Measurements from ENCODE around the gene VPS39. TPM values are rescaled to one million over a fixed set of nuclear protein-coding genes. Genes with fewer than 3 reads are reported as not detected.

The VPS39 gene
- polyA plus RNA-seq, 1 of the 3 experiments (the other 2 are of a cell fraction) = 61.1 TPM

DNA sequence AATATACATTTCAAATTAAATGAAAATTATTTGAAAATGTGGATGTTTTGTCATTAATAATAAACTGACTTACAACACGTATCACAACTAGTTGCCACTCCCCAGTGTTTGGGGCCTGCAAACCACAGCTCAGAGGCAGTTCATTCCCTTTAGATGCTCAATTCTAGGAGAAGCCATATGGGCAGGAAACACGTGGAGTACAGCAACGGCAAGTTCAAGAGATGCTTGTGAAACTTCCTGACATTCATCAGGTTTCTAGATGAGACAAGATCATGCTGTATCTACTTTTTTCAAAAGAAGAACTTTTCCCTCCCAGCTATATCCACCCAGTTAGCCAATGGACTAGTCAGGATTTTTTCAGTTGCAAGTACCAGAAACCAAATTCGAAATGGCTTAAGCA lies 96.2 kb downstream of the VPS39 start:
- CTCF ChIA-PET = interaction anchor here (3.6 kb wide), 1 partner anchor 26 kb away, joined by 12 read pairs; no protein-coding TSS in a partner anchor

More for the DNA sequence above, 96.2 kb downstream of the VPS39 start:
- Histone ChIP-seq H3K9ac (no peak overlapping the region), H4K20me1 (ENCODE audit: insufficient read depth) (no peaks in the 10 kb centered on the region), H3F3A (replicated peaks; ENCODE audit: insufficient read depth) (no peaks in the 10 kb centered on the region), H3K36me3 (replicated peaks in 1 of 2; ENCODE audit: control insufficient read depth in 1 of 2, insufficient read depth in 2 of 2, low read length in 1 of 2) (no peaks in the 10 kb centered on the region), H3K27ac (ENCODE audit: low read depth in 2 of 2, low read length in 1 of 2) (no peak overlapping the region), H3K4me1 (ENCODE audit: control insufficient read depth in 1 of 2, insufficient read depth in 2 of 2, low read depth in 1 of 2, low read length in 1 of 2) (peaks cover 0 to 4% of the 10 kb centered on the region in 2 experiments; a peak in 1 of 4 replicates), H3K9me2 (no peaks in the 10 kb centered on the region), H3K27me3 (ENCODE audit: insufficient read depth) (no peaks in the 10 kb centered on the region; the same call in 1 of the 2 replicates), H2AFZ (ENCODE audit: low read depth) (no peak overlapping the region), H3K4me3 (ENCODE audit: low read depth in 2 of 2, low read length in 1 of 2) (no peak overlapping the region), H3K79me2 (ENCODE audit: insufficient read depth) (no peaks in the 10 kb centered on the region), H3K4me2 (no peak overlapping the region), H3K9me3 (no peaks in the 10 kb centered on the region)
- TF ChIP-seq MEF2A (IDR thresholded peaks at IDR 0.05; ENCODE audit: borderline replicate concordance, low read depth) (no peak), NRF1 (IDR thresholded peaks at IDR 0.05; ENCODE audit: low read depth, low read length) (no peak), TEAD4 (IDR thresholded peaks at IDR 0.05; ENCODE audit: borderline replicate concordance, insufficient read depth) (no peak), POLR2AphosphoS5 (IDR thresholded peaks at IDR 0.05; ENCODE audit: low read depth, low read length) (no peak), USF1 (IDR thresholded peaks at IDR 0.05; ENCODE audit: borderline replicate concordance, low read depth) (no peak), FOXM1 (IDR thresholded peaks at IDR 0.05; ENCODE audit: low read depth) (no peak), REST (IDR thresholded peaks at IDR 0.05; ENCODE audit: low read depth, low read length) (no peak), GABPA (IDR thresholded peaks at IDR 0.05; ENCODE audit: low read depth) (no peak), EZH2phosphoT487 (IDR thresholded peaks at IDR 0.05; ENCODE audit: borderline replicate concordance, low read depth) (no peak), FOSL2 (IDR thresholded peaks at IDR 0.05; ENCODE audit: borderline replicate concordance, low read depth) (no peak), SMC3 (IDR thresholded peaks at IDR 0.05; ENCODE audit: low read depth, low read length) (no peak)
- TF ChIP-seq, protein P1, sequence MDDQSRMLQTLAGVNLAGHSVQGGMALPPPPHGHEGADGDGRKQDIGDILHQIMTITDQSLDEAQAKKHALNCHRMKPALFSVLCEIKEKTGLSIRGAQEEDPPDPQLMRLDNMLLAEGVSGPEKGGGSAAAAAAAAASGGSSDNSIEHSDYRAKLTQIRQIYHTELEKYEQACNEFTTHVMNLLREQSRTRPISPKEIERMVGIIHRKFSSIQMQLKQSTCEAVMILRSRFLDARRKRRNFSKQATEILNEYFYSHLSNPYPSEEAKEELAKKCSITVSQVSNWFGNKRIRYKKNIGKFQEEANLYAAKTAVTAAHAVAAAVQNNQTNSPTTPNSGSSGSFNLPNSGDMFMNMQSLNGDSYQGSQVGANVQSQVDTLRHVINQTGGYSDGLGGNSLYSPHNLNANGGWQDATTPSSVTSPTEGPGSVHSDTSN (IDR thresholded peaks at IDR 0.05) = no peak
- WGBS (ENCODE audit: low lambda C conversion rate) = 61% methylated on average over 4 of the region's 4 CpGs
- no peak for DNase-seq
- POLR2A ChIA-PET = no interaction called here
